NOMO-1 treated with DMSO at 0.1 percent for 48 hours (cell line): ENCODE data around the gene ADGRL3.

ENCODE experiments used
- DNase-seq: peaks from one replicate; lab custom pipeline; 2025; ENCODE audit not compliant: unreplicated experiment; lab: John Stamatoyannopoulos, UW

The ADGRL3 gene

DNA sequence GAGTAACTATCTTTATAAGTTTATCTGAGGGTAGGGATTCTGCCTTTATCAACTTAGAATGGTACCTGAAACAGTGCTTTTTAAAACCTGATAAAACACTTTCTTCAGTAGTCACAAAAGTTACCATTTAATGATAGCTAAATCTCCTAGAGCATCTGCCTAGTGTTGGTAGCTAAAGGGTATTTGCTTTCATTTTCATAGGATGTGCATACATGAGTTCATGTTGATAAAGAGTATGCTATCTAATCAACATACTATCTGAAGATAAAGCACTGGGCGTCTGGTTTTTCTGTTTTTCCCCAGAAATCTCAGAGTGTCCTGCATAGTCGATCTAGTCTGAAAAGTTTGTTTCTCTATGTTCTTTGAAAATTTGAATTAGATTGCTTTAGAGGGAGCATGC lies 75.1 kb downstream of the ADGRL3 start:
- no peak for DNase-seq

DNA sequence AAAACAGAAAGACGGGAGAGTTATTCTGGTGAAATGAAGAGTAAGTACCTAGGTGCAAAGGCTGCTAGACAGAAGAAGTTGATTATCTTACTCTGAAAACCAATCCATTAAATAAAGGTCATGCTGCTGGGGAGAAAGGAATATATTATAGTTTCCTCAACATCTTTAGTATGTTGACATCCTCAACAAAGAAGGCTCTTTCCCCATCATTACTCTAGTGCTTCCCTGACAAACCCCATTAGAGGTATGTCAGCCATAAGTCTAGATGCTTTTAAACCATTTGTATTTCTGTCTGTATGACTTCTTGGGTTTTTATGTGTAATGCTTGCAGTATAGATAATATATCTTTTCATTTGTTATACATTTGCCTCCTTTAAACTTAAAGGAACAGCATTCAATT lies 75.9 kb downstream of the ADGRL3 start:
- DNase-seq, result no peak

DNA sequence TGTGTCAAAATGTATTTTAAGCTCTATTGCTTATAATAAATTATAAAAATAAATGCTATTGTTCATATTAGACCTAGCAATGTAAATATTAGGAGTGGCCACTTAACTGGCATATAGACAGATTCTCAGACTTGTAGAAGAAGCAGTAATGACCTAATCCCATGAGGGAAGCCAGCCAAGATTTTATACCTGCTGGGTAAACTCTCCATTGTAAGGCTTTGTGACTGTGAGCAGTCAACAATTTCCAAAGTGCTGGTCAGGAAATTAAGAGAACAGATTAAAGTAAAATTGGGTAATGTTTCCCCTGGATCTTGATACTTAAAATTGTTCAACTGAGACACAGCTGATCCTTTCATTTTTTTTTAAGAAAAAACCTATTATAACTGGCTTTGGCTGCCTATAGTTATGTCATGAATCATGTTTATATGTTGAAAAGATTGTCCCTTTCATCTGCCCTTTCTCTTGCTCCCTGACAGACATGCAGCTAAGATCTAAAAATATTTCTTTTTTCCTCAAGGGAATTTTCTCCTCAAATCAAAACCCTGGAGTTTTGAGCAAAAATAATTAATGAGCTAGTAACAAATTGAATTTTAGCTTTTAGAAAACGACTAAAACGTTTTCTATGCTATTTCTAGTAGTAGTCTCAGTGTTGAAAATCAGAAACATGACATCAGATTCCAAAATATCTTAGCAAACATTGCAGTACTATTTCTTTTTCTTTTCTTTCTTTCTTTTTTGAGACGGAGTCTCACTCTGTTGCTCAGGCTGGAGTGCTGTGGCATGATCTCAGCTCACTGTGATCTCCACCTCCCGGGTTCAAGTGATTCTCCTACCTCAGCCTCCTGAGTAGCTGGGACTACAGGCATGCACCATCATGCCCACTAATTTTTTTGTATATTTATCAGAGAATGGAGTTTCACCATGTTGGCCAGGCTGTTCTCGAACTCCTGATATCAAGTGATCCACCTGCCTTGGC lies 77.9 kb downstream of the ADGRL3 start:
- DNase-seq, result no peak

DNA sequence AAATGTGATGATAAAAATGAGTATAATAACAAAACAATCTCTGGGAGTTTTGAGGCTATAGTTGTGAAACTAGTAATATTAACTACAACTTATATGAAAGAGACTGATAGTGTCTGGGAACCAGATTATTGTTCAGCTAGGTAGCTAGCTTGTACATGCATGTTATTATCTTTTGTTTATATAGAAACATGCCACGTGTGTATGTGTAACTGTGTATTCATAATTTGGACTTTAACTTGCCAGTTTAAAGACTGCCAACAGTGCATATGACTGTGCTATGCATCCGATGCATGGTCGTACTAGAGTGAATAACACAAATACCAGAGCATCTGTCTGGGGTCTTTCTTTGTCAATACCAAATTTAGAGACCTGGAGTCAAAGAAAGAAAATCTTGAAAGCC lies 92.2 kb downstream of the ADGRL3 start:
- no peak for DNase-seq

DNA sequence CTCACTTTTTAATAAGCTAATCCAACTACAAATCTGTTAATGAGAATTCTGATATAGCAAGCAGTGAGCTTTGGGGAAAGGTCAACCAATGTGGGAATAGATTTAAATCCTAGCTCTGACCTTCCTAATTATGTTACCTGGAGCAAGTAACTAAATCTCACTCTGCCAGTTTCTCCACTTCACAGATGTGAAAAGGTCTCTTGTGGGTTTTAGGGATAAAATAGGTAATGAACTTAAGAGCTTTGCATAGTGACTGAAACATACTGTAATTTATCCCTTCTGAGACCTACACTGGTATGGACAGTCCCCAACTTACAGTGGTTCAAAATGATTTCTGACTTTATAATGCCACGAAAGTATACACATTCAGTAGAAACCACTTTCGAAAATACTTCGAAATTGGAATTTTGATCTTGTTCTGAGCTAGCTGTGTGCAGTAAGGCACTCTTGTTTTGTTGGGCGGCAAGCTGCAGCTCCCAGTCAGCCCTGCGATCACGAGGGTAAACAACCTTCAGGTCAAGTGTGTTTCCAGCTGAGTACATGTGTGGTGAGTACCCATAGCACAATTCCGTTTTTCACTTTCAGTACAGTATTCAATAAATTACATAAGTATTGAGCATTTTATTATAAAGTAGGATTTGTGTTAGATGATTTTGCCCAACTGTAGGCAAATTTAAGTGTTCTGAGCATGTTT lies 93.7 kb downstream of the ADGRL3 start:
- no peak for DNase-seq

DNA sequence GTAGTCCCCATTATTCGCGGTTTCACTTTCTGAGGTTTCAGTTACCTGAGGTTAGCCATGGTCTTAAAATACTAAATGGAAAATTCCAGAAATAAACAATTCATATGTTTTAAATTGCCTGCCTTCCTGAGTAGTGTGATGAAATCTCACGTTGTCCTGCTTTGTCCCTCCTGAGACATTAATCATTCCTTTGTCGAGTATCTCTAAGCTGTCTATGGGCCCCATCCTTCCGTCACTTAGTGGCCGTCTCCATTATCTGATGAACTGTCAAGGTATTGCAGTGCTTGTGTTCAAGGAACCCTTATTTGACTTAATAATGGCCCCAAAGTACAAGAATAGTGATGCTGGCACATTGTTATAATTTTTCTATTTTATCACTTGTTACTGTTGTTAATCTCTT lies 94.8 kb downstream of the ADGRL3 start:
- DNase-seq, result no peak

DNA sequence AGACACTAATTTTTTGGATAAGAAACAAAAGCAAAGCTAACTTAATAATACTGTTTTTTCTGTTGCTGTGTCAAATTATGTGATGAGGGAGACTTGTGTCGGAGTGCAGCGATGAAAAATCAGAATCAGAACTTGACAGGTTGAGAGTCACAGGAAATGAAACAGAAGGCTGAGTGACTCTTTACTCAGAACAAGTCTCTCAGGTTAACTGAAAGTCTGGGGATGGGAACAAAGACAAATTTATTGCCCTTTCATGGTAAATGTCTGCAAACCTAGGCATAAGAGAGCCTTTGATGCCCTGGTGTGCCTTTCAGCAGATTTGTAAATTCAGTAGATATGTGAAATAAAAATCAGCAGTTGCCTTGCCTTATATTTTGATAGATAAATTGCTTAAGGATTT lies 96.0 kb downstream of the ADGRL3 start:
- DNase-seq, result no peak

DNA sequence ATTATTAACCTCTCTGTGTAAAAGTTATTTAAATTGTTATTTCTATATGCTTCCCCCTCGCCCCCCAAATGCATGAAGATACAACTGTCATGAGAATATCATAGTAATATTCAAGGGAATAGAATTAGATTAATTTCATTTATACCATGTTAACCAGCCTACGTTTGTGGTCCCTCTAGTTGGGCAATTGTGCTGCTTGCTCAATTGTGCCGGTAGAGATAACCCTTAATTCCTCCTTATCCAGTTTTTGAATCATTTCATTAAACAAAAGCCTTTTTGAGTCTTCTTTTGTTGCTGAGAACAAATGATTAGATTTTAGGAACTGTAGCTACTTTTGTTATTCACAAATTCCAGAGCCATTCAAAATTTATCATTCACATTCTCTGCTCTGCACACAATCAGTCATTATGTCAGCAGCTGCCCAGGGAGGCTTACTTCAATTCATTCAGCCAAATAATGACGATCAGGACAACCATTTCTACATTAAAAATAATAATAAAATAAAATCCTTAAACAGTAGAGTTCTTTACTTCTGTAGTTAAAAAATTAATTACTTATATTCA lies 98.1 kb downstream of the ADGRL3 start:
- no peak for DNase-seq

DNA sequence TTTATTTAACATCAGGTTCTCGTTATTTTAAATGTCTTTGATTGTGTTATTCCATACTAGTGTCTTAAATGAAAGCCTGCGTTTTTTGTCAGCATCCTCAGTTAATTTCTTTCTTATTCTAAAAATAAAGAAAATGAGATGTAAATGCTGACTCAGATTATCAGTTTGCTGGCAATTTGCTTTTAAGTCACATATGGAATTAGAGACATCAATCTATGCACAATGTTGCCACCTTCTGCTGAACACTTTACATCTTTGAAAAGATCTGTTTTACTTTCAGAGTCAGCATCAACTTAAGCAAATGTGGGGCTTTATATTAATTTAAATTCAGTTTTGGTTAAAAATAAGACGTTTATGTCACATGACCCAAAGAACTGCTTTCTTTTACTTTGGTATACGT lies 99.2 kb downstream of the ADGRL3 start:
- no peak for DNase-seq

DNA sequence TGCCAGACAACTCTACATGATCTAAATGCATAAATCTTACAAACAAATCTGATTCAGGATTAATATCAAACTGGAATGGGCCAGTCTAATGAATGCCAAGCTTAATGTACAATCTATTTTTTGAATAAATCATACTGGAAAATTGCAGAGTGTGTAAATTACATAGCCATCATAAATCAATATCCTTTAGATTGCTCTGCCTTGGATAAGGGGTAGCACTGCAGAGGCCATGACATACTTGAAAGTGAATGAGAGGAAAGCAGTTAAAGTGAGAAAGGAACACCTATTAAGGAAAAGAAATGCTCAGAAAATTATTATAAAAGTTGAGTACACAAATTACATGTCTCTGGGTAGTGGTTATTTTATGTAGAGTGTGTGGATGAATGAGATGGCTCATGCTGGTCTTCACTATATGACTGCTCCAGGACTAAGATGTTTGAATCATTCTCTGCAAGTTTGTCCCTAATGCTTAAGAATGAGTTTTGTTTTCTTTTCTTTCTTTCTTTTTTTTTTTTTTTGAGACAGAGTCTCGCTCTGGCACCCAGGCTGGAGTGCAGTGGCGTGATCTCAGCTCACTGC lies 100.2 kb downstream of the ADGRL3 start:
- no peak for DNase-seq

DNA sequence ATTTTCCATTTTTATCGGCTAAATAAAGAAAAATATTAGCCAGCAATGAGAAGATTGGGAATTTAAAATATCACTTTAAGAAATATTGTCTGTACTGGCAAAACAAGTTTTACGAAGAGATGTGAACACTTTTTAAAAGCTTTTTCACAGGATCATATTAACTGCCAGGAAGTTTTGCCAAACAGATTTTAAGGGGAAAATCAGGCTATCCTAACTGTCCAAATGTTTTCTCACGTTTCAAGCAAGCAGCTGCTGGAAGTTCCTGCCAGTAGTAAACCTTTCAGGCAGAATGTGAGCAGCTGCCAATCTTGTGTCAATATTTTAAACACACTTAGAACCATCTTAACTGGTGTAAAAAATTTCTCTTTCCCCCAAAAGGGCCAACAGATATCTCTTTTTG lies 101.1 kb downstream of the ADGRL3 start:
- DNase-seq, result no peak

DNA sequence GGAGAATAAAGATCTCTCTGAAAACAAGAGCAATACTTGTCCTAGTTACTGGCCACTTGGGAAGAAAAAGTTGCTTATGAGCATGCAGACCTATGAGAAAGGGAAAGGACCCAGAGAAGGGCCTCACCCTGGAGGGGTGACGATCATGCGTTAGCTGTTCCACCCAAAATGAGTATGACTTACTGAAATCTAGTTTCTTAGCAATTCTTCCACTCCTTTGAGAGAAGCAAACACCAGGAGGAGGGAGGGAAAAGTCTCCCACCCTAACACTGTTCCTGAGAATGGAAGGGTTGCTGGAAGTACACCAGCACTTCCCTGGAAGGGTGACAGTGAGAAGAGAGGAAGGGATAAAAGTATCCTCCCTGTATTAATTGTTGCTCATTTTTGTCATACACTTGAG lies 107.9 kb downstream of the ADGRL3 start:
- DNase-seq, result no peak

DNA sequence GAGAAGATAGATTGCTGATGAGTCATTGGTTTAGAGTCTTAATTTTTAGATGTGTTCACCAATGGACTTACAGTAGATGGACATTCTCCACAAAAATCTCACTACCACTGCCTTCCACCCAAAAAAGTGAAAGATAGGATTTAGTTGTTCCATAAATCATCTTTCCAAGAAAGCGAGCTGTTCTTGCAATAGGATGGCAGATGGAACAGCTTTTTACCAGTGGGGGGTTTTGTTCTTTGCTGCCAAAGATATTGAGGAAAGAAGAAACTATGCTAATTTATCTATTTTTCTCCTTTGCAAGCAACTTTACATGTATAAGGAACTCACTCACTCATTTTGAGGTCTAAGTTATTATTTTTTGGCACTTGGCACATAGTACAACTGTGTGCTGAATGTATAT lies 109.5 kb downstream of the ADGRL3 start:
- no peak for DNase-seq

DNA sequence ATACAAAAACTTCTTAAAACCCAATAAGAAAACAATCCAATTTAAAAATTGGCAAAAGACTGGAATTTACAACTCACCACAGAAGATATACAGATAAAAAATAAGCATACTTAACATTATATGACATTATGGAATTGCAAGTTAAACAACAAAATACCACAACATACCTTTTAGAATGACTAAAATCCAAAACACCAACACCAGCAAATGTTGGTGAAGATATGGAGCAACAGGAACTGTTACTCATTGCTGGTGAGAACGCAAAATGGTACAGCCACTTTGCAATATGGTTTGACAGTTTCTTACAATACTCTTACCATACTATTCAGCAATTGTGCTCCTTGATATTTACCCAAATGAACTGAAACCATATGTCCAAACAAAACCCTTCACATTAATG lies 112.4 kb downstream of the ADGRL3 start:
- no peak for DNase-seq

DNA sequence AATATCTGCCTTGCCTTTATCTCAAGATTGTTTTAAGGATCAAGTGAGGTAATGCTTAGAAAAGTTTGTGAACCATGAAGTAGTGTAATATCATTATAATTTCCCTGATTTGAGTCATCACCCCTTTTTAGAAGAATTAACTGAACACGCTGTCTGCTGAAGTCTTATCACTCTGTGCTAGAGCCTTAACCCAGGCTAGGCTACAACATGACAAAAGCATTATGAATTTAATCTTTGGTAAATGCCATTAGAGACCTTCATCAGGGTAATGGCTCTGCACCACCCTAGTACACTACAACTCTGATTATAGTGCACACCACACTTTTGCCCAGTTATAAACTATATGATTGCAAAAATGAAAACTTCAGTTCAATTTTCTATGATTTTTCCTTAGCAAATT lies 118.3 kb downstream of the ADGRL3 start:
- no peak for DNase-seq

DNA sequence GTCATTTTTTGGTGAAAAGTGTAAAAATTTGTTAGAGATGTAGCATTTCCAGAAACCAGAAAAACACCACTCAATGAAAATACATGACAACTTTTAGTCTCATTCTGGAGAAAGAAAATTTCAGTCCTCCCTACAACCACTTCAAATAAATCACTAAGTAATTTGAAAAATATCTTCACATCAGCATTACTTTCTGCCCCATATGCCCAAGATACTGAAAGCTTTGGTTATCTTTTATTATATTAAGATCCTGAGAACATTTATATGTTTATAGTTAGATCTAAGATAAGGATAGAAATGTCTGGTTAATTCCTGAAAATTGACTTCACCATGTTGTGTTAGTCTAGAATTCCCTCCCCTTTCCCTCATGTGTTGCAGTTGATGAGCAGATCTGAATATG lies 119.0 kb downstream of the ADGRL3 start:
- no peak for DNase-seq

DNA sequence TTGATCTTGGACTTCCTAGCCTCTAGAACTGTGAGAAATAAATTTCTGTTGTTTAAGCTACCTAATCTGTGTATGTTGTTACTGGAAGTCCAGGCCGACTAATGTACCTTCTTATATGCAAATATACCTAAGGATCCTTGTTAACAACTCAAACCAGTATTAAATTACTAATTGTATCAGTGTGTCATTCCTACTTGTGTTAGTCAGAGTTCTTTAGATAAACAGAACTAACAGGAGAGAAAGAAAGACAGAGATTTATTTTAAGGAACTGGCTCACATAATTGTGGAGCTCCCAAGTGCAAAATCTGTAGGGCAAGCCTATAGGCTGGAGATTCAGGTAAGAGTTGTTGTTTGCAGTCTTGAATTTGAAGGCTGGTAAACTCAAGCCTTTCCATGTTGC lies 120.0 kb downstream of the ADGRL3 start:
- no peak for DNase-seq

DNA sequence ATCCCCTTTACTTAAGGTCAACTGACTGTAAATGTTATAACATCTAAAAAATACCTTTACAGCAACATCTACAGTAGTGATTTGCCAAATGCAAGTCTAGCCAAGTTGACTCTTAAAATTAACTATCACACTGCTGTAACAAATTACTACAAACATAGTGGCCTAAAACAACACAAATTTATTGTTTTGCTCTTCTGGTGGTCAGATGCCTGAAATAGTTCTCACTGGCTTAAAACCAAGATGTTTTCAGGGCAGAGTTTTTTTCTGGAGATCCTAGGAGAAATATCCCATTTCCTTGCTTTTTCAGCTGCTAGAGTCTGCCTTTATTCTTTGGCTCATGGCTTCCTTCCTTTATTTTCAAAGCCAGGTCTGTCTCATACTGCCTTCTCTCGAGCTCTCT lies 120.5 kb downstream of the ADGRL3 start:
- DNase-seq, result no peak

DNA sequence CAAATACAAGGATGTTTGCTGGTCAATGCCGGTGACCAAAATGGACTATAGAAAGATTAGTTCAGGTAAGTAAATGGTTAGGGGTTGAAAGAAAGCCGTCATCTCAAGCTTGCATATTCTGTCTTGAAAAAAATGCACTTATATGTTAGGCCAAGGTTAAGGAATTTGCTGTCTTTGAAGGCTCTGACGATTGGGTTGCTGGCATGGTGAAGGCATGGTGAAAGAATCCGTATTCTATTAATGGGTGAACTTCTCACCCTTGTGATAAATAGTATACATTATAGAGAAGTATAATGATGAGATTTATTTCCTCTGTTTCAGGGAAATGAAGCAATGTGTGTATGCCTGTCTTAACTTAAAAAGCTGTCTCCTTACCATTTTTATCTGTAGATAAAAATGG lies 132.6 kb downstream of the ADGRL3 start:
- DNase-seq, result no peak

DNA sequence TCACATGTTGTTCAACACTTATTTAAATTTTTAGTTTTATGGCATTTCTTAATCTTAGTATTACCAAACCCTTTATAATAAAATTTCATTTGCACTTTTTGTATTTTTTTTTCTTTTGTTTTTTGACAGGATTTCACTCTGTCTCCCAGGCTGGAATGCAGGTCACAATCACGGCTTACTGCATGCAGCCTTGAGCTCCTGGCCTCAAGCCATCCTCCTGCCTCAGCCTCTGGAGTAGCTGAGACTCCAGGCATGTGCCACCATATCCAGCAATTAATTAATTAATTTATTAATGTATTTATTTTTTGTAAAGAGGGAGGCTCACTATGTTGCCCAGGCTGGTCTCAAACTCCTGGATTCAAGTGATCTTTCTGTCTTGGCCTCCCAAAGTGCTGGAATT lies 133.4 kb downstream of the ADGRL3 start:
- no peak for DNase-seq

DNA sequence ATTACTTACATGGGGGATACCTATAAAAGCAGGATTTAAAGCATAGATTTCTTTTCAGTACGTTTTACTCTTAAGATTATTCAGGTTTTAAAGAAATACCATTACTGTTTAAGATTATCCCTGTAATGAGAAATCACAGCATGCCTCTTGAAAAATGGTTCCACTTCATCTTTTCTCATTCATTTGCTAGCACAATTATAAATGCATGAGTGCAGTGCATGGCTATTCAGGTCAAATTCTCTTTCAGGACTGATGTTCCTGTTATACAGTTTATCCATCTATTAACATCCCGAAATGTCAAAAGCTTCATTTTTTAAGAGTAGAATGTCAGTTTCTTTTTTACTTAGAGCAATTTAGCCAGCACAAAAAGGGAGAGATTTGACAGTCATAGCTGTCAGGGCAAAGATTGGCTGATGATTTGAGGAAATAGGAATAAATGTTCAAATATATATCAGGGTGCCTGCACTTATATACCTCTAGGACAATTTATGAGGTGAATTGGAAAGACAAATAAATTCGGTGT lies 135.2 kb downstream of the ADGRL3 start:
- no peak for DNase-seq

DNA sequence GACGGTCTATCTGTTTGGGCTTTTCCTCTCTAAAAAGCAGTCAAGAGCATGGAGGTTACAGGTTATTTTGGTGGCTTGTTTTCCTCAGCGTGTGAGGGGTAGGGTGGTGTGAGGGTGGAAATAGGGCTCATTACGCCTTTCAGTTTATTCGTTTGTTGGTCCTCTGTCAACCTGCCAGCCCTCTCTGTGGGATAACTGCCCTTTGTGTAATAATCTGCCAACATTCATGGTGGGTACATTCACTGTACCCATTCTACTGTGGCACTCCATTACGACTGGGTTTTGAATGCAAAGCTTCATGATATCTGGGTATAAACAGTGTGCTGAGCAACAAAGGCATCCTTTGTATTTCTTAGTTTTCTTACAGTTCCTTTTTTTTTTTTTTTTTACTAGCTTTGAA lies 136.4 kb downstream of the ADGRL3 start:
- no peak for DNase-seq
